B cell (primary cell): ENCODE measurements around the gene CAPN12.

Experiments
- CTCF ChIP-seq: fragments of 200-600 bp; IDR thresholded peaks from one replicate; pipeline ENCODE4 v1.8.0; 2022; ENCODE audit warnings: antibody characterized with exemption, mild to moderate bottlenecking
- EZH2 ChIP-seq: IDR thresholded peaks from 2 replicates; pipeline ENCODE4 v1.6.1; 2012; ENCODE audit warnings: borderline replicate concordance, low read depth, mild to moderate bottlenecking, moderate library complexity, low read length; ENCODE audit not compliant: insufficient read depth, poor library complexity, severe bottlenecking

- TF ChIP-seq EZH2, result no peak
- no peak for TF ChIP-seq CTCF
These were observed 41.0 kb upstream of the CAPN12 start for GRCh38 chr19:38785187-38785699.
